CD4-positive, alpha-beta memory T cell (primary cell): Measurements from ENCODE around the gene ERMN. TPM values are rescaled to one million over a fixed set of nuclear protein-coding genes. Genes with fewer than 3 reads are reported as not detected.
"Not testable (repeated sequence)": the region's sequence is repeated elsewhere in the genome, so short reads cannot be mapped to it uniquely, and the experiment has no call there.

ENCODE experiments used
- CTCF ChIA-PET: fragments of 350-600 bp; sonication (Branson Sonifier 250); formaldehyde crosslinking; loops from one replicate; lab custom pipeline; 2021; ENCODE audit warnings: inconsistent platforms; ENCODE audit not compliant: partially characterized antibody; lab: Charles Lee
- POLR2A ChIA-PET: fragments of 350-600 bp; sonication (Branson Sonifier 250); formaldehyde crosslinking; loops from one replicate; lab custom pipeline; 2021; ENCODE audit not compliant: partially characterized antibody; lab: Charles Lee
- DNase-seq, 5 donors: peaks; one replicate each; pipeline versions ENCODE4 v3.0.0 to v3.0.0-alpha.2; 2020 to 2022; ENCODE audit warnings: mixed read lengths in 1 of 5
- H3K27ac ChIP-seq: one replicate; pipeline ENCODE4 v1.7.0; 2013; ENCODE audit warnings: low read depth, low read length
- H3K27me3 ChIP-seq: 2 replicates; pipeline ENCODE4 v1.7.0; 2013; ENCODE audit warnings: mild to moderate bottlenecking, low read length, moderate library complexity; ENCODE audit not compliant: insufficient read depth
- H3K36me3 ChIP-seq: 2 replicates; pipeline ENCODE4 v1.7.0; 2013; ENCODE audit warnings: mild to moderate bottlenecking, low read length, moderate library complexity; ENCODE audit not compliant: insufficient read depth
- H3K4me1 ChIP-seq: 2 replicates; pipeline ENCODE4 v1.7.0; 2013; ENCODE audit warnings: mild to moderate bottlenecking, low read length, moderate library complexity; ENCODE audit not compliant: insufficient read depth
- H3K4me3 ChIP-seq, 2 donors: one replicate each; pipeline ENCODE4 v1.7.0; 2013; ENCODE audit warnings: low read length in 2 of 2, mild to moderate bottlenecking in 1 of 2
- H3K9me3 ChIP-seq, 2 donors: one replicate each; pipeline ENCODE4 v1.7.0; 2013; ENCODE audit warnings: low read length in 2 of 2, control low read depth in 1 of 2; ENCODE audit not compliant: control insufficient read depth in 1 of 2
- H3K27ac Mint-ChIP-seq, 7 donors: one replicate each; pipeline ENCODE4 v1.8.0; 2020 to 2021; ENCODE audit warnings: mixed read lengths in 7 of 7, mild to moderate bottlenecking in 6 of 7, inconsistent platforms in 3 of 7, moderate library complexity in 3 of 7
- H3K27me3 Mint-ChIP-seq, 2 donors: one replicate each; pipeline ENCODE4 v1.8.0; 2020 to 2021; ENCODE audit warnings: mixed read lengths in 2 of 2
- H3K36me3 Mint-ChIP-seq, 2 donors: one replicate each; pipeline ENCODE4 v1.8.0; 2020 to 2021; ENCODE audit warnings: mixed read lengths in 2 of 2, inconsistent platforms in 1 of 2, mild to moderate bottlenecking in 1 of 2
- H3K4me1 Mint-ChIP-seq, 4 donors: one replicate each; pipeline ENCODE4 v1.8.0; 2020 to 2021; ENCODE audit warnings: mixed read lengths in 4 of 4, mild to moderate bottlenecking in 1 of 4
- H3K4me3 Mint-ChIP-seq, 8 donors: one replicate each; pipeline ENCODE4 v1.8.0; 2020 to 2021; ENCODE audit warnings: mixed read lengths in 8 of 8, mild to moderate bottlenecking in 7 of 8, moderate library complexity in 6 of 8, inconsistent platforms in 3 of 8
- H3K9me3 Mint-ChIP-seq, 8 donors: one replicate each; pipeline ENCODE4 v1.8.0; 2020 to 2021; ENCODE audit warnings: mixed read lengths in 8 of 8, mild to moderate bottlenecking in 5 of 8, inconsistent platforms in 3 of 8, moderate library complexity in 1 of 8
- intact Hi-C: fragments of 100-400 bp; cut with micrococcal nuclease; formaldehyde crosslinking; loops from one replicate; pipeline ENCODE4 v1.15.1; 2023
- polyA plus RNA-seq, 2 donors: library from polyadenylated mRNA; unstranded; fragments of 300-500 nt; fragmentation: Illumina TruSeq; gene quantifications; one replicate each; pipeline ENCODE4 v1.2.3, GENCODE V29; 2021
- total RNA-seq, 2 experiments: library from RNA; stranded (reverse); gene quantifications; one replicate each; pipeline ENCODE4 v1.2.3, GENCODE V29; 2021

Gene ERMN
- total RNA-seq, result 1 to 10 TPM; 2.2 to 3.5 TPM
- under 1 TPM; 0.13 to 0.26 TPM for polyA plus RNA-seq

GRCh38 chr2:157325786-157326185 lies at the start of gene ERMN:
Gene ERMN (minus strand): TSS chr2:157325824. CDS start chr2:157325642, 182 bp downstream.
- H3K4me1 ChIP-seq, result peaks cover 21% of the 10 kb centered on the region
- intact Hi-C loops, result loop anchor here (2.0 kb wide), 2 partner anchors 79 to 119 kb away; partner anchors contain the start of gene CYTIP
- H3K4me1 Mint-ChIP-seq, result peaks cover 18 to 28% (median 22%) of the 10 kb centered on the region in 4 donors
- H3K9me3 Mint-ChIP-seq, result peaks cover 0 to 2% (median 0%) of the 10 kb centered on the region in 8 donors
- no peaks in the 10 kb centered on the region for H3K36me3 ChIP-seq
- CTCF ChIA-PET, result interaction anchor here (0.8 to 16.8 kb wide), 14 partner anchors 12 to 682 kb away, joined by 3 to 392 read pairs (median 82); partner anchors contain the start of gene CYTIP
- H3K27me3 ChIP-seq, result no peaks in the 10 kb centered on the region
- H3K36me3 Mint-ChIP-seq, result peaks cover 16 to 21% of the 10 kb centered on the region in 2 donors
- H3K4me3 Mint-ChIP-seq, result no peak within 1 kb of the TSS
- peak within 1 kb of the TSS in 1 of 7 donors; percentile 81 for H3K27ac Mint-ChIP-seq
- POLR2A ChIA-PET, result interaction anchor here (0.8 to 13.8 kb wide), 3 partner anchors 90 to 166 kb away, joined by 3 to 375 read pairs (median 4); partner anchors contain the start of gene CYTIP
- no peak for DNase-seq
- H3K4me3 ChIP-seq, result no peak within 1 kb of the TSS
- no peak within 1 kb of the TSS for H3K27ac ChIP-seq
- no peaks in the 10 kb centered on the region for H3K27me3 Mint-ChIP-seq
- H3K9me3 ChIP-seq, result no peaks in the 10 kb centered on the region

GRCh38 chr2:157375384-157375783 lies 49.8 kb upstream of the ERMN start:
- Histone ChIP-seq H3K27ac (no peak overlapping the region), H3K27me3 (no peaks in the 10 kb centered on the region), H3K36me3 (no peaks in the 10 kb centered on the region), H3K9me3 (peaks cover 8 to 14% of the 10 kb centered on the region in 2 donors), H3K4me3 (no peak overlapping the region), H3K4me1 (peaks cover under 1% of the 10 kb centered on the region)
- intact Hi-C loops, result no loop called here
- Mint-ChIP-seq H3K27ac (no peak overlapping the region), H3K9me3 (peaks cover 5 to 32% (median 22%) of the 10 kb centered on the region in 8 donors), H3K4me1 (peaks cover 0 to 9% (median 9%) of the 10 kb centered on the region in 4 donors), H3K27me3 (no peaks in the 10 kb centered on the region), H3K4me3 (no peak overlapping the region), H3K36me3 (peaks cover 29 to 36% of the 10 kb centered on the region in 2 donors)
- ChIA-PET POLR2A (interaction anchor here (0.9 kb wide), 1 partner anchor 46 kb away, joined by 3 read pairs; no protein-coding TSS in a partner anchor), CTCF (interaction anchor here (2.0 kb wide), 1 partner anchor 39 kb away, joined by 4 read pairs; no protein-coding TSS in a partner anchor)
- no peak for DNase-seq

GRCh38 chr2:157368508-157368907 lies 42.9 kb upstream of the ERMN start:
- H3K9me3 ChIP-seq, intact Hi-C loops, DNase-seq, CTCF ChIA-PET, H3K27me3 ChIP-seq, H3K36me3 ChIP-seq, H3K9me3 Mint-ChIP-seq, H3K4me3 ChIP-seq, H3K4me3 Mint-ChIP-seq, H3K27ac ChIP-seq, POLR2A ChIA-PET, H3K27me3 Mint-ChIP-seq: not testable (repeated sequence)
- peaks cover 19% of the 10 kb centered on the region for H3K4me1 ChIP-seq
- peak overlapping the region in 1 of 7 donors; percentile 36 for H3K27ac Mint-ChIP-seq
- H3K4me1 Mint-ChIP-seq, result peaks cover 16 to 27% (median 20%) of the 10 kb centered on the region in 4 donors
- peaks cover 12 to 22% of the 10 kb centered on the region in 2 donors for H3K36me3 Mint-ChIP-seq

- Histone ChIP-seq H3K9me3 (no peaks in the 10 kb centered on the region), H3K4me3 (no peak overlapping the region), H3K27me3 (no peaks in the 10 kb centered on the region), H3K36me3 (no peaks in the 10 kb centered on the region), H3K4me1 (peaks cover 25% of the 10 kb centered on the region), H3K27ac (no peak overlapping the region)
- no peak for DNase-seq
- ChIA-PET POLR2A (interaction anchor here (1.3 to 1.8 kb wide), 2 partner anchors 11 to 17 kb away, joined by 3 read pairs; no protein-coding TSS in a partner anchor), CTCF (interaction anchor here (1.2 to 1.6 kb wide), 2 partner anchors 16 to 32 kb away, joined by 3 to 6 read pairs; no protein-coding TSS in a partner anchor)
- Mint-ChIP-seq H3K27ac (no peak overlapping the region), H3K36me3 (peaks cover 16 to 25% of the 10 kb centered on the region in 2 donors), H3K4me3 (no peak overlapping the region), H3K27me3 (no peaks in the 10 kb centered on the region), H3K9me3 (peaks cover 0 to 6% (median 2%) of the 10 kb centered on the region in 8 donors), H3K4me1 (peaks cover 19 to 33% (median 22%) of the 10 kb centered on the region in 4 donors)
- intact Hi-C loops, result no loop called here
Measured at GRCh38 chr2:157367704-157368103, 42.1 kb upstream of the ERMN start.

- peak overlapping the region in 2 of 7 donors; percentile 49 for H3K27ac Mint-ChIP-seq
- H3K27me3 Mint-ChIP-seq, result no peaks in the 10 kb centered on the region
- CTCF ChIA-PET, result interaction anchor here (0.6 to 1.9 kb wide), 4 partner anchors 10 to 37 kb away, joined by 3 to 11 read pairs (median 3); no protein-coding TSS in a partner anchor
- peaks cover 6 to 23% (median 15%) of the 10 kb centered on the region in 8 donors for H3K9me3 Mint-ChIP-seq
- no peaks in the 10 kb centered on the region for H3K27me3 ChIP-seq
- DNase-seq, result no peak
- intact Hi-C loops, result no loop called here
- peaks cover 26 to 41% of the 10 kb centered on the region in 2 donors for H3K36me3 Mint-ChIP-seq
- POLR2A ChIA-PET, result interaction anchor here (0.9 to 2.2 kb wide), 3 partner anchors 16 to 67 kb away, joined by 3 to 5 read pairs (median 4); no protein-coding TSS in a partner anchor
- H3K9me3 ChIP-seq, result peaks cover 0 to 9% of the 10 kb centered on the region in 2 donors
- no peaks in the 10 kb centered on the region for H3K36me3 ChIP-seq
- peak overlapping the region in 5 of 8 donors; percentile 3 to 57 (median 46) for H3K4me3 Mint-ChIP-seq
- H3K27ac ChIP-seq, result no peak overlapping the region
- H3K4me3 ChIP-seq, result no peak overlapping the region
- peaks cover 25% of the 10 kb centered on the region for H3K4me1 ChIP-seq
- H3K4me1 Mint-ChIP-seq, result peaks cover 19 to 35% (median 25%) of the 10 kb centered on the region in 4 donors
Measured at GRCh38 chr2:157364257-157364974, 38.8 kb upstream of the ERMN start.

- Mint-ChIP-seq H3K27ac (peak overlapping the region in 1 of 7 donors; percentile 2), H3K4me1 (peaks cover 19 to 35% (median 25%) of the 10 kb centered on the region in 4 donors), H3K36me3 (peaks cover 26 to 45% of the 10 kb centered on the region in 2 donors), H3K9me3 (peaks cover 6 to 23% (median 15%) of the 10 kb centered on the region in 8 donors), H3K27me3 (no peaks in the 10 kb centered on the region), H3K4me3 (peak overlapping the region in 4 of 8 donors; percentile 3 to 46 (median 23))
- peaks cover 0 to 9% of the 10 kb centered on the region in 2 donors for H3K9me3 ChIP-seq
- POLR2A ChIA-PET, result interaction anchor here (2.2 kb wide), 1 partner anchor 68 kb away, joined by 5 read pairs; no protein-coding TSS in a partner anchor
- DNase-seq, result no peak
- H3K4me3 ChIP-seq, result no peak overlapping the region
- H3K27ac ChIP-seq, result no peak overlapping the region
- H3K4me1 ChIP-seq, result peaks cover 25% of the 10 kb centered on the region
- H3K27me3 ChIP-seq, result no peaks in the 10 kb centered on the region
- intact Hi-C loops, result no loop called here
- CTCF ChIA-PET, result interaction anchor here (0.7 to 1.0 kb wide), 3 partner anchors 9 to 36 kb away, joined by 3 to 5 read pairs (median 5); no protein-coding TSS in a partner anchor
- H3K36me3 ChIP-seq, result no peaks in the 10 kb centered on the region
Measured at GRCh38 chr2:157363612-157364101, 38.0 kb upstream of the ERMN start.
